HG03575 (cell line): Measurements from ENCODE around the gene NRG3.

ENCODE experiments used
- ATAC-seq: cut with Tn5 transposase; IDR thresholded peaks from one replicate; pipeline ENCODE4 v1.9.1; 2021; ENCODE audit not compliant: unreplicated experiment, insufficient number of reproducible peaks, low FRiP score; ENCODE audit errors: extremely low read depth

NRG3 gene

DNA sequence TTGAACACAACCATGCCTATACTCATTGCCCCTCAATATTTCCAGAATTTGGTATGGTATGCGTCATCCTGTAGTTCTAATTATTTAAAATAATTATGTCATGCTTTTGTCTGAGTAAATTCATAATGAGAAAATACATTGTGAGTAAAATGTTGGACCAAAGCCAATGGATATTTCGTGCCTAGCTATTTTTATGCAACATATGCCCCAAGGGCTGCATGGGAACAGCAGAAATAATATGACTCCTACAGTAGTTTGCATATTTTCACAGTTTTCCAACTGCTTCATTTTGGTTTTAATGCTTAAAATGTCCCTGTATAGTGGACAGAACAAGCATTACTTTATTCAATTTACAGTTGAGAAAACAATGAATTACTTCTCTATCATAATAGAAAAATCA is 1148.7 kb downstream of the NRG3 start:
- no peak for ATAC-seq
